RWPE2 (cell line): ENCODE measurements around the gene ZBTB34.
"Not testable (repeated sequence)": the region's sequence is repeated elsewhere in the genome, so short reads cannot be mapped to it uniquely, and the experiment has no call there.

Experiments
- ATAC-seq: fragments of 200-7000 bp; cut with Tn5 transposase; 3 replicates; pipeline ENCODE4 v1.9.1; 2021; ENCODE audit warnings: low read depth
- DNase-seq: peaks from one replicate; pipeline ENCODE4 v3.0.0-alpha.2; 2020; ENCODE audit warnings: low spot score
- H3K27ac ChIP-seq: fragments of 450-650 bp; 2 replicates; pipeline ENCODE4 v1.5.1; 2017; ENCODE audit warnings: mild to moderate bottlenecking; ENCODE audit not compliant: poor library complexity, severe bottlenecking
- H3K27me3 ChIP-seq: fragments of 250-450 bp; sonication (Bioruptor Pico); 2 replicates; pipeline ENCODE4 v1.5.1; 2021; ENCODE audit warnings: mild to moderate bottlenecking, moderate library complexity; ENCODE audit not compliant: insufficient read depth, poor library complexity, severe bottlenecking
- H3K36me3 ChIP-seq: fragments of 250-450 bp; sonication (Bioruptor Pico); 2 replicates; pipeline ENCODE4 v1.5.1; 2020; ENCODE audit warnings: low read depth, mild to moderate bottlenecking, moderate library complexity
- H3K4me1 ChIP-seq: fragments of 250-450 bp; sonication (Bioruptor Pico); 2 replicates; pipeline ENCODE4 v1.5.1; 2021; ENCODE audit warnings: mild to moderate bottlenecking, moderate library complexity; ENCODE audit not compliant: insufficient read depth, poor library complexity, severe bottlenecking
- H3K4me3 ChIP-seq: fragments of 250-450 bp; sonication (Bioruptor Pico); 2 replicates; pipeline ENCODE4 v1.5.1; 2021; ENCODE audit warnings: mild to moderate bottlenecking, moderate library complexity; ENCODE audit not compliant: severe bottlenecking
- H3K9me3 ChIP-seq: fragments of 250-450 bp; sonication (Bioruptor Pico); 2 replicates; pipeline ENCODE4 v1.5.1; 2021; ENCODE audit warnings: mild to moderate bottlenecking, moderate library complexity; ENCODE audit not compliant: severe bottlenecking
- CTCF ChIP-seq: fragments of 450-650 bp; IDR thresholded peaks from one replicate; pipeline ENCODE4 v1.5.1; 2017; ENCODE audit warnings: mild to moderate bottlenecking, moderate library complexity; ENCODE audit not compliant: poor library complexity, severe bottlenecking

The ZBTB34 gene

GRCh38 chr9:126860077-126860756 lies at the start of gene ZBTB34:
TSS of gene ZBTB34 (plus strand) at chr9:126860639. CDS start at chr9:126879400, 18,761 bp downstream.
- H3K27ac ChIP-seq, result peak within 1 kb of the TSS; percentile 50
- no peaks in the 10 kb centered on the region for H3K27me3 ChIP-seq
- peaks cover 3% of the 10 kb centered on the region for H3K4me1 ChIP-seq
- H3K9me3 ChIP-seq, result no peaks in the 10 kb centered on the region
- H3K4me3 ChIP-seq, result peak within 1 kb of the TSS; percentile 99
- H3K36me3 ChIP-seq, result peaks cover 21% of the 10 kb centered on the region
- ATAC-seq (peak; percentile 59), DNase-seq (no peak)
- TF ChIP-seq CTCF, result peak; percentile 99

GRCh38 chr9:126813072-126813471 lies 47.4 kb upstream of the ZBTB34 start:
- Histone ChIP-seq H3K4me3 (no peak overlapping the region), H3K27me3 (no peaks in the 10 kb centered on the region), H3K4me1 (peaks cover 11% of the 10 kb centered on the region), H3K36me3 (peaks cover 71% of the 10 kb centered on the region), H3K9me3 (peaks cover 4% of the 10 kb centered on the region), H3K27ac (no peak overlapping the region)
- DNase-seq (no peak), ATAC-seq (no peak)
- no peak for TF ChIP-seq CTCF

- Histone ChIP-seq H3K9me3 (peaks cover 11% of the 10 kb centered on the region), H3K27me3 (no peaks in the 10 kb centered on the region), H3K4me1 (peaks cover 5% of the 10 kb centered on the region), H3K36me3 (peaks cover 71% of the 10 kb centered on the region), H3K4me3 (no peak overlapping the region), H3K27ac (no peak overlapping the region)
- TF ChIP-seq CTCF, result no peak
- DNase-seq (no peak), ATAC-seq (no peak)
Observed at GRCh38 chr9:126814091-126814490, 46.3 kb upstream of the ZBTB34 start.

- H3K4me3 ChIP-seq, ATAC-seq, DNase-seq, H3K27ac ChIP-seq, H3K27me3 ChIP-seq, H3K4me1 ChIP-seq: not testable (repeated sequence)
- Histone ChIP-seq H3K9me3 (peaks cover 15% of the 10 kb centered on the region), H3K36me3 (peaks cover 54% of the 10 kb centered on the region)
Observed at GRCh38 chr9:126817615-126818014, 42.8 kb upstream of the ZBTB34 start.

- Histone ChIP-seq H3K4me3 (no peak overlapping the region), H3K4me1 (no peaks in the 10 kb centered on the region), H3K27ac (no peak overlapping the region), H3K27me3 (no peaks in the 10 kb centered on the region), H3K9me3 (peaks cover 15% of the 10 kb centered on the region), H3K36me3 (peaks cover 54% of the 10 kb centered on the region)
- TF ChIP-seq CTCF, result no peak
- DNase-seq (no peak), ATAC-seq (no peak)
Observed at GRCh38 chr9:126818482-126818881, 42.0 kb upstream of the ZBTB34 start.
